ENCODE data around the gene CYREN. TPM values are rescaled to one million over a fixed set of nuclear protein-coding genes. Genes with fewer than 3 reads are reported as not detected.
"Not testable (repeated sequence)": the region's sequence is repeated elsewhere in the genome, so short reads cannot be mapped to it uniquely, and the experiment has no call there.

The CYREN gene
- total RNA-seq, 4 donors from 2014 or later, result 41.8 to 50.6 (median 49.4) TPM

- TF ChIP-seq, protein P1, sequence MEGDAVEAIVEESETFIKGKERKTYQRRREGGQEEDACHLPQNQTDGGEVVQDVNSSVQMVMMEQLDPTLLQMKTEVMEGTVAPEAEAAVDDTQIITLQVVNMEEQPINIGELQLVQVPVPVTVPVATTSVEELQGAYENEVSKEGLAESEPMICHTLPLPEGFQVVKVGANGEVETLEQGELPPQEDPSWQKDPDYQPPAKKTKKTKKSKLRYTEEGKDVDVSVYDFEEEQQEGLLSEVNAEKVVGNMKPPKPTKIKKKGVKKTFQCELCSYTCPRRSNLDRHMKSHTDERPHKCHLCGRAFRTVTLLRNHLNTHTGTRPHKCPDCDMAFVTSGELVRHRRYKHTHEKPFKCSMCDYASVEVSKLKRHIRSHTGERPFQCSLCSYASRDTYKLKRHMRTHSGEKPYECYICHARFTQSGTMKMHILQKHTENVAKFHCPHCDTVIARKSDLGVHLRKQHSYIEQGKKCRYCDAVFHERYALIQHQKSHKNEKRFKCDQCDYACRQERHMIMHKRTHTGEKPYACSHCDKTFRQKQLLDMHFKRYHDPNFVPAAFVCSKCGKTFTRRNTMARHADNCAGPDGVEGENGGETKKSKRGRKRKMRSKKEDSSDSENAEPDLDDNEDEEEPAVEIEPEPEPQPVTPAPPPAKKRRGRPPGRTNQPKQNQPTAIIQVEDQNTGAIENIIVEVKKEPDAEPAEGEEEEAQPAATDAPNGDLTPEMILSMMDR (IDR thresholded peaks at IDR 0.05), result no peak
- TF ChIP-seq EP300 (IDR thresholded peaks at IDR 0.05), result no peak
- TF ChIP-seq POLR2A (IDR thresholded peaks at IDR 0.05), result no peak
- no peak for DNase-seq (ENCODE audit: low spot score in 2 of 2)
- Histone ChIP-seq H3K9me3 (no peaks in the 10 kb centered on the region), H3K4me1 (peaks cover 0 to 20% (median 11%) of the 10 kb centered on the region in 4 donors), H3K27me3 (no peaks in the 10 kb centered on the region), H3K4me3 (no peak overlapping the region), H3K36me3 (no peaks in the 10 kb centered on the region), H3K27ac (no peak overlapping the region)
- 76 to 78% methylated on average over 2 of the region's 2 CpGs for WGBS, 2 donors
Measured at GRCh38 chr7:135213831-135214230, 43.3 kb upstream of the CYREN start.

- WGBS, 2 donors, result 50 to 54% methylated on average over 30 of the region's 30 CpGs
- peaks cover 0 to 15% (median 0%) of the 10 kb centered on the region in 3 donors for H3K36me3 ChIP-seq
- peak overlapping the region; percentile 89 to 95 (median 92) for H3K27ac ChIP-seq
- not testable (repeated sequence) for H3K27me3 ChIP-seq, H3K9me3 ChIP-seq
- DNase-seq (ENCODE audit: low spot score in 2 of 2), result peak in 1 of 2 donors; percentile 52
- peaks cover 0 to 34% (median 11%) of the 10 kb centered on the region in 4 donors for H3K4me1 ChIP-seq
- H3K4me3 ChIP-seq, result peak overlapping the region; percentile 75 to 96 (median 88)
Measured at GRCh38 chr7:135211946-135212685, 41.6 kb upstream of the CYREN start.

GRCh38 chr7:135211179-135211945 is 40.9 kb upstream of the CYREN start, which contains the start of gene WDR91:
Gene WDR91 (minus strand): TSS chr7:135211526. CDS start chr7:135211502, 24 bp downstream.
- H3K27me3 ChIP-seq, result no peaks in the 10 kb centered on the region
- H3K36me3 ChIP-seq, result peaks cover 0 to 16% (median 0%) of the 10 kb centered on the region in 3 donors
- DNase-seq (ENCODE audit: low spot score in 2 of 2), result peak; percentile 93
- peaks cover 0 to 34% (median 11%) of the 10 kb centered on the region in 4 donors for H3K4me1 ChIP-seq
- H3K4me3 ChIP-seq, result peak within 1 kb of the TSS; percentile 77 to 96 (median 88)
- no peaks in the 10 kb centered on the region for H3K9me3 ChIP-seq
- peak within 1 kb of the TSS; percentile 89 to 95 (median 93) for H3K27ac ChIP-seq
- WGBS, 2 donors, result 0 to 1% methylated on average over 32 to 40 of the region's 82 CpGs
- TF ChIP-seq POLR2A (IDR thresholded peaks at IDR 0.05), result peak; percentile 75 to 95
- peak in 1 of 2 donors; percentile 96 for TF ChIP-seq EP300 (IDR thresholded peaks at IDR 0.05)
- TF ChIP-seq, protein P1 (IDR thresholded peaks at IDR 0.05), result peak in 2 of 5 experiments; percentile 16 to 18

GRCh38 chr7:135210888-135211178 is 40.3 kb upstream of the CYREN start:
- peak overlapping the region; percentile 77 to 96 (median 88) for H3K4me3 ChIP-seq
- H3K27ac ChIP-seq, result peak overlapping the region; percentile 89 to 95 (median 93)
- WGBS, 2 donors, result 0 to 1% methylated on average over 11 to 13 of the region's 13 CpGs
- H3K27me3 ChIP-seq, result no peaks in the 10 kb centered on the region
- no peaks in the 10 kb centered on the region for H3K9me3 ChIP-seq
- no peak for TF ChIP-seq EP300 (IDR thresholded peaks at IDR 0.05)
- TF ChIP-seq, protein P1 (IDR thresholded peaks at IDR 0.05), result no peak
- no peak for TF ChIP-seq POLR2A (IDR thresholded peaks at IDR 0.05)
- peaks cover 0 to 34% (median 11%) of the 10 kb centered on the region in 4 donors for H3K4me1 ChIP-seq
- DNase-seq (ENCODE audit: low spot score in 2 of 2), result no peak
- H3K36me3 ChIP-seq, result peaks cover 0 to 21% (median 0%) of the 10 kb centered on the region in 3 donors

DNA sequence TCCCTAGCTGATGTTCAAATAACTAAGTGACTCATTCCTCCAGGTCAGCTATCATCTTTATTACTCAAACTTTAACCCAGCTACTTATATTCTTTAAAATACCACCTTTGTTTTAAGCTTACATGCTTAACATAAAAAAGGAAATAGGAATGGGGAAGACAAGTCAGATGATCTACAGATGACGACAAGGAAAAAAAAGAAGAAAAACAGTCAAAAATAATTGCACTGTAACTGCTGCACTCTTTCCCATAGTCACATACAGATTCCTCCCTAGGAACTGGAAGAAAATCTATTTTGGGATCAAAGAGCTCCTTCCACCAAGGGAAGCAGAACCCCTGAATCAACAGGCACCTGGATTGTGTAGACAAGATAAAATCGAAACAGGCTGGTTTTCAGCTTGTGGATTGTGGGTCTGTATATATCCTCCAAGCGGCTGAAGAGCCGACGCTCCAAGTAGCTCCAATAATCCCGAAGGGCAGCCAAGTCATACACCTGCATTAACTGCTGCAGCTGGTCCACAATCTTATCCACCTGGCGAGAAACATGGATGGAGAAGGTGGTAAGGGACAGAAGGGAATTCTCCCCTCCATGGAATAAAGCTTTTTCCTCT is 38.8 kb upstream of the CYREN start:
- TF ChIP-seq POLR2A (IDR thresholded peaks at IDR 0.05) (peak in 1 of 2 donors; percentile 18), EP300 (IDR thresholded peaks at IDR 0.05) (peak in 1 of 2 donors; percentile 37)
- TF ChIP-seq, protein P1 (IDR thresholded peaks at IDR 0.05), result no peak
- Histone ChIP-seq H3K27me3 (no peaks in the 10 kb centered on the region), H3K4me1 (peaks cover 0 to 34% (median 11%) of the 10 kb centered on the region in 4 donors), H3K4me3 (no peak overlapping the region), H3K27ac (peak overlapping the region in 2 of 4 donors; percentile 41 to 43), H3K9me3 (no peaks in the 10 kb centered on the region), H3K36me3 (peaks cover 0 to 36% (median 0%) of the 10 kb centered on the region in 3 donors)
- WGBS, 2 donors, result 83 to 87% methylated on average over 7 of the region's 7 CpGs
- DNase-seq (ENCODE audit: low spot score in 2 of 2), result no peak
